Superior temporal gyrus (tissue), 1 donor: ENCODE results near the gene ARID3A.
"Not testable (repeated sequence)": the region's sequence is repeated elsewhere in the genome, so short reads cannot be mapped to it uniquely, and the experiment has no call there.

ENCODE experiments used
- DNase-seq: peaks from one replicate; pipeline ENCODE4 v3.0.0-alpha.2; 2016; ENCODE audit errors: extremely low spot score

The ARID3A gene

GRCh38 chr19:925526-926322 is at the start of gene ARID3A:
Gene ARID3A, plus strand, starts transcription at chr19:926035. Its CDS starts 3,494 bp downstream, at chr19:929529.
- peak; percentile 84 for DNase-seq

GRCh38 chr19:876089-876488 is 49.7 kb upstream of the ARID3A start:
- DNase-seq = no peak

GRCh38 chr19:876780-877314 is 49.0 kb upstream of the ARID3A start:
- no peak for DNase-seq

- not testable (repeated sequence) for DNase-seq
Observed at GRCh38 chr19:877992-878660, 47.7 kb upstream of the ARID3A start.

GRCh38 chr19:878751-879561 is 46.9 kb upstream of the ARID3A start:
- DNase-seq = not testable (repeated sequence)

- no peak for DNase-seq
Observed at GRCh38 chr19:879711-880438, 46.0 kb upstream of the ARID3A start.

- DNase-seq = no peak
Observed at GRCh38 chr19:881385-882071, 44.3 kb upstream of the ARID3A start.

GRCh38 chr19:882871-883497 is 42.9 kb upstream of the ARID3A start:
- DNase-seq = no peak

GRCh38 chr19:883661-884211 is 42.1 kb upstream of the ARID3A start:
- DNase-seq = no peak

- no peak for DNase-seq
Observed at GRCh38 chr19:884420-885211, 41.2 kb upstream of the ARID3A start.

- DNase-seq = no peak
Observed at GRCh38 chr19:885536-886224, 40.2 kb upstream of the ARID3A start.

GRCh38 chr19:887072-887471 is 38.8 kb upstream of the ARID3A start:
- DNase-seq = peak; percentile 59

GRCh38 chr19:887599-887998 is 38.2 kb upstream of the ARID3A start:
- DNase-seq = no peak

- DNase-seq = no peak
Observed at GRCh38 chr19:888581-889385, 37.1 kb upstream of the ARID3A start.

GRCh38 chr19:889662-890295 is 36.1 kb upstream of the ARID3A start:
- DNase-seq = no peak

GRCh38 chr19:890831-891230 is 35.0 kb upstream of the ARID3A start:
- DNase-seq = no peak
